ENCODE measurements around the gene PRAMEF25.
"Not testable (repeated sequence)": the region's sequence is repeated elsewhere in the genome, so short reads cannot be mapped to it uniquely, and the experiment has no call there.

PRAMEF25 gene

GRCh38 chr1:13070474-13070873, at the start of gene PRAMEF25:
PRAMEF25 (plus strand) TSS chr1:13070774; CDS start chr1:13073694, 2,920 bp downstream.
- not testable (repeated sequence) for DNase-seq

- DNase-seq, result not testable (repeated sequence)
These were observed 14.1 kb upstream of the PRAMEF25 start, which contains the start of gene PRAMEF27 for GRCh38 chr1:13056475-13056874. PRAMEF27 (minus strand) TSS chr1:13056575; CDS start chr1:13053659, 2,916 bp downstream.

- not testable (repeated sequence) for DNase-seq
These were observed 46.2 kb downstream of the PRAMEF25 start, which contains the start of gene HNRNPCL2 for GRCh38 chr1:13116754-13117153. HNRNPCL2 (minus strand) TSS chr1:13116854; CDS start chr1:13116400, 454 bp downstream.
